IPS-20b (cell line): ENCODE results near the gene LETM1.

Experiments used
- H3K27ac ChIP-seq: one replicate; pipeline ENCODE4 v1.5.1; 2013; ENCODE audit warnings: low read length
- H3K27me3 ChIP-seq: 2 replicates; pipeline ENCODE4 v1.6.1; 2013; ENCODE audit warnings: mild to moderate bottlenecking, low read length, inconsistent platforms; ENCODE audit not compliant: insufficient read depth
- H3K36me3 ChIP-seq: 2 replicates; pipeline ENCODE4 v1.6.1; 2013; ENCODE audit warnings: low read depth, mild to moderate bottlenecking, inconsistent platforms, low read length, moderate library complexity; ENCODE audit not compliant: insufficient read depth
- H3K4me1 ChIP-seq: 2 replicates; pipeline ENCODE4 v1.6.1; 2013; ENCODE audit warnings: mild to moderate bottlenecking, control low read depth, inconsistent platforms, low read length, moderate library complexity; ENCODE audit not compliant: insufficient read depth
- H3K4me3 ChIP-seq: 2 replicates; pipeline ENCODE4 v1.5.1; 2013; ENCODE audit warnings: mild to moderate bottlenecking, low read length, inconsistent platforms
- H3K9ac ChIP-seq: 2 replicates; pipeline ENCODE4 v1.6.1; 2013; ENCODE audit warnings: low read depth, mild to moderate bottlenecking, inconsistent platforms, low read length, moderate library complexity
- H3K9me3 ChIP-seq: 2 replicates; pipeline ENCODE4 v1.6.1; 2013; ENCODE audit warnings: mild to moderate bottlenecking, low read depth, low read length, inconsistent platforms; ENCODE audit not compliant: insufficient read depth

LETM1 gene

DNA sequence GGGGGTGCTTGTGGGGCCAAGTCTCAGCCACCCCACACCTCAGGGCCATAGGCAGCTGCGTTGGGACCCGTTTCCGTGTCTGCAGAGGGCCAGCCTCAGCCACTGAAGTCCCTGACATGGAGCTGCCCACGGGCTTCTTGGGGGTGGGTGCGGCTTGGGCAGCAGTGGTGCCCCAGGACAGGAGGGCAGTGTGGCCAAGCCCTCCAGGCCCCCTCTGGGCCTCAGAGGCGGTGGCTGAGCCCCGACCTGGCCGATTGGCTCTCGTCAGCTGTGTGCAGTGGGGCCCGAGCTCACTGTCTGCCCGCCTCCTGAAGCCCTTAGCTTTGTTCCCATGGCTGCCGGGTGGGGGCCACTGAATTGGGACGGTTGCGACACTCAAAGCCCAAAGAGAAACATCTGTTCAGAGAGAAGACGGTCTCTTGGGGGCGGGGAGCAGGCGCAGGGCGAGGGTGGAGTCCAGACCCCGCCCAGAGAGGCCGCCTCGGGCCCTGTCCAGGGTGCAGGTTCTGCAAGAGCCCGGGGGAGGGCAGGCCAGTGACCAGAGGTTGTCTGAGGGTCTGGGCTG is 53.7 kb downstream of the LETM1 start:
- H3K9ac ChIP-seq, result no peak overlapping the region
- no peaks in the 10 kb centered on the region for H3K27me3 ChIP-seq
- no peaks in the 10 kb centered on the region for H3K4me1 ChIP-seq
- H3K36me3 ChIP-seq, result peaks cover 8% of the 10 kb centered on the region; the same call in 1 of the 2 replicates
- H3K4me3 ChIP-seq, result no peak overlapping the region
- no peak overlapping the region for H3K27ac ChIP-seq
- H3K9me3 ChIP-seq, result no peaks in the 10 kb centered on the region

DNA sequence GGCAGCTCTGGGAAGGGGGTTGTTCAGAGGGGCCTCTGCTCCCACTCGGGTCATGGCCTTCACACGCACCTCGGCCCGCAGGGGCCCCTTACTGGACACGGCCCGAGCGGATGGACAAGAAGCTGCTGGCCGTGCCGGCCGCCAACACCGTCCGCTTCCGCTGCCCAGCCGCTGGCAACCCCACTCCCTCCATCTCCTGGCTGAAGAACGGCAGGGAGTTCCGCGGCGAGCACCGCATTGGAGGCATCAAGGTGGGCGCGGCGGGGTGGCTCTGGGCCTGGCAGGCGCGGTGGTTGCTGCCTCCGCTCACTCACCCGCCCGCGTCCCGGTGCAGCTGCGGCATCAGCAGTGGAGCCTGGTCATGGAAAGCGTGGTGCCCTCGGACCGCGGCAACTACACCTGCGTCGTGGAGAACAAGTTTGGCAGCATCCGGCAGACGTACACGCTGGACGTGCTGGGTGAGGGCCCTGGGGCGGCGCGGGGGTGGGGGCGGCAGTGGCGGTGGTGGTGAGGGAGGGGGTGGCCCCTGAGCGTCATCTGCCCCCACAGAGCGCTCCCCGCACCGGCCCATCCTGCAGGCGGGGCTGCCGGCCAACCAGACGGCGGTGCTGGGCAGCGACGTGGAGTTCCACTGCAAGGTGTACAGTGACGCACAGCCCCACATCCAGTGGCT is 54.5 kb downstream of the LETM1 start:
- Histone ChIP-seq H3K27me3 (peaks cover 1% of the 10 kb centered on the region; the same call in 1 of the 2 replicates), H3K9me3 (no peaks in the 10 kb centered on the region), H3K9ac (no peak overlapping the region), H3K36me3 (peaks cover 8% of the 10 kb centered on the region; the same call in 1 of the 2 replicates), H3K4me1 (no peaks in the 10 kb centered on the region), H3K4me3 (no peak overlapping the region), H3K27ac (no peak overlapping the region)

GRCh38 chr4:1800805-1801204 is 55.2 kb downstream of the LETM1 start:
- no peaks in the 10 kb centered on the region for H3K4me1 ChIP-seq
- no peak overlapping the region for H3K9ac ChIP-seq
- H3K27me3 ChIP-seq, result peaks cover 8% of the 10 kb centered on the region
- no peaks in the 10 kb centered on the region for H3K9me3 ChIP-seq
- no peak overlapping the region for H3K27ac ChIP-seq
- peaks cover 8% of the 10 kb centered on the region; the same call in 1 of the 2 replicates for H3K36me3 ChIP-seq
- H3K4me3 ChIP-seq, result no peak overlapping the region

DNA sequence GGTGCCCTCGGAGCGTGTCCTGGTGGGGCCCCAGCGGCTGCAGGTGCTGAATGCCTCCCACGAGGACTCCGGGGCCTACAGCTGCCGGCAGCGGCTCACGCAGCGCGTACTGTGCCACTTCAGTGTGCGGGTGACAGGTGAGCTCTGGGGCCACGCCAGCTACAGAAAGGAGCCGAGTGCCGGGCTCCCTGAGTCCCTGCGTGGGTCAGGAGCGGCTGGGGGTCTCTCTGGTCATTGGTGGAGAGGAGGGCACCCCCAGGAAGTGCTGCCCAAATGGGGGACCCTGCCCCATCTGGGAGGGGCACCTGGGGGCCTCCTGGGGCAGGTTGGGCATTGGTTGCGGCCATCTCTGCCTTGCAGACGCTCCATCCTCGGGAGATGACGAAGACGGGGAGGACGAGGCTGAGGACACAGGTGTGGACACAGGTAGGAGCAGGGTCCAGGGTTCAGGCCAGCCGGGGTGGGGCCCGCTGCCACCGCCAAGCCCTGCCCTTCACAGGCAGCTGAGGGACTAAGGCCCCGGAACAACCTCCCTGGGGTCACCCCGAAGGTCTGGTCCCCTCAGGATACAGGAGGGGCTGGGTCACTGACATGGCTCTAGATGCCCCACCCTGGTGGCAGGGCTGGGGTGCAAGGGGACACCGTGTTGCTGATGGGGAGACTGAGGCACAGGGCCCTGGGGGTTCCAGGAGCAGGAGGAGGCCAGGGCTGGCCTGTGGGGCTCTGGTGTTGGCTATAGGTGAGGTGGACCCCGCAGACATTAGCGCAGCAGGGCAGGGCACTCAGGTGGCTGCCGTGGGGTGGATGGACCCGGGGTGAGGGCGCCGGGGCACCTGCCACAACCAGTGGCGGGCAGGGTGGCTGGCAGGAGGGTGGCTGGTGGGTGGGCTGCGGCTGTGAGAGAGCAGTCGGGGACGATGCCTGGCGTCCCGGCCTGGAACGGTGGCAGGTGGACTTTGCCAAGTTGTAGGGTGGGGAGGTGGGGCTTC is 56.3 kb downstream of the LETM1 start:
- Histone ChIP-seq H3K4me1 (no peaks in the 10 kb centered on the region), H3K27me3 (peaks cover 19% of the 10 kb centered on the region)

DNA sequence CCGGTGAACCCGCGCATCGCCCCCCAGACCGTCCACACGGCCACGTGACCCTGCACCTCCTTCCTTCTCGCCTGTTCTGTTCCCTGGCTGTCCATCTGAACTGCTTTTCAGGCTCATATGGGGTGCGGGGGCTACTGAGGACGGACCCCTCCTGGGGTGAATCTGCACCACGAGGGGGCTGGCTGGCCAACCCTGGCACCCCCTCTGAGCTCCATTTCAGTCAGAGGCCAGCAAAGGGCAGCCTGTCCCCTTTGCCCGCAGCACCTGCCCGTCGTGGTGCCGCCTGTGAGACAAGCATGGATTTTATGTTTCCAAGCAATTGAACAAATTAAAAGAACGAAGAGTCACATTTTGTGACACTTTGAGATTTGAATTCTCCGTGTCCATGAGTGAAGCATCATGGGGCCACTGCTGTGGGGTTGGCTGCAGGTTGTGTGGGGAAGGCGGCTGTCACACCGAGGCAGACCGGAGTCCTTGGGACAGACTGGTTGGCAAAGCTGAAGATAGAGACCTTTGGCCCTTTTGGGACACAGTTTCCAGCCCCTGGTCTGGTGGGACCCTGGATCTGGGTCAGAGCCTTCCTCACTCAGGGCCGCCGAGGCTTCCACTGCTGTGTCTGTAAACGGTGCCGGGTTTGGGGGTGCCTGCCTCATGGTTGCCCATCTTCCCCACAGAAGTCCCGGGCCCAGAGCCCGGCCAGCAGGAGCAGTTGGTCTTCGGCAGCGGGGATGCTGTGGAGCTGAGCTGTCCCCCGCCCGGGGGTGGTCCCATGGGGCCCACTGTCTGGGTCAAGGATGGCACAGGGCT is 57.2 kb downstream of the LETM1 start:
- no peak overlapping the region for H3K9ac ChIP-seq
- H3K4me1 ChIP-seq, result no peaks in the 10 kb centered on the region
- H3K4me3 ChIP-seq, result no peak overlapping the region
- peaks cover 28% of the 10 kb centered on the region for H3K27me3 ChIP-seq
- no peaks in the 10 kb centered on the region; the same call in 1 of the 2 replicates for H3K36me3 ChIP-seq
- no peak overlapping the region for H3K27ac ChIP-seq
- no peaks in the 10 kb centered on the region for H3K9me3 ChIP-seq

More for the DNA sequence above, 56.3 kb downstream of the LETM1 start:
- H3K4me3 ChIP-seq, result no peak overlapping the region
- no peak overlapping the region for H3K27ac ChIP-seq
- no peak overlapping the region for H3K9ac ChIP-seq
- H3K9me3 ChIP-seq, result no peaks in the 10 kb centered on the region
- peaks cover 4% of the 10 kb centered on the region; the same call in 1 of the 2 replicates for H3K36me3 ChIP-seq

- no peaks in the 10 kb centered on the region for H3K9me3 ChIP-seq
- no peaks in the 10 kb centered on the region for H3K4me1 ChIP-seq
- no peak overlapping the region for H3K4me3 ChIP-seq
- H3K27ac ChIP-seq, result no peak overlapping the region
- no peak overlapping the region for H3K9ac ChIP-seq
- peaks cover 29% of the 10 kb centered on the region for H3K27me3 ChIP-seq
- H3K36me3 ChIP-seq, result no peaks in the 10 kb centered on the region; the same call in 1 of the 2 replicates
Observed at GRCh38 chr4:1797861-1798579, 57.9 kb downstream of the LETM1 start.

GRCh38 chr4:1797298-1797860 is 58.6 kb downstream of the LETM1 start:
- no peak overlapping the region for H3K9ac ChIP-seq
- no peak overlapping the region for H3K27ac ChIP-seq

GRCh38 chr4:1796486-1797204 is 59.3 kb downstream of the LETM1 start:
- Histone ChIP-seq H3K27ac (no peak overlapping the region), H3K9ac (no peak overlapping the region), H3K9me3 (no peaks in the 10 kb centered on the region), H3K4me1 (peaks cover 4% of the 10 kb centered on the region; the same call in 1 of the 2 replicates), H3K36me3 (no peaks in the 10 kb centered on the region; the same call in 1 of the 2 replicates), H3K4me3 (no peak overlapping the region), H3K27me3 (peaks cover 41% of the 10 kb centered on the region)

More at GRCh38 chr4:1797298-1797860, 58.6 kb downstream of the LETM1 start:
- Histone ChIP-seq H3K27me3 (peaks cover 33% of the 10 kb centered on the region), H3K9me3 (no peaks in the 10 kb centered on the region), H3K4me3 (no peak overlapping the region), H3K36me3 (no peaks in the 10 kb centered on the region; the same call in 1 of the 2 replicates), H3K4me1 (peaks cover under 1% of the 10 kb centered on the region; the same call in 1 of the 2 replicates)

- Histone ChIP-seq H3K36me3 (no peaks in the 10 kb centered on the region; the same call in 1 of the 2 replicates), H3K27me3 (peaks cover 52% of the 10 kb centered on the region), H3K4me1 (peaks cover 4% of the 10 kb centered on the region; the same call in 1 of the 2 replicates), H3K9ac (no peak overlapping the region), H3K4me3 (peak overlapping the region; percentile 44; the same call in 1 of the 2 replicates), H3K9me3 (no peaks in the 10 kb centered on the region), H3K27ac (no peak overlapping the region)
Observed at GRCh38 chr4:1795299-1796195, 60.4 kb downstream of the LETM1 start.
